GOT3 (cell line): ENCODE results near the gene SHLD2.
"Not testable (repeated sequence)": the region's sequence is repeated elsewhere in the genome, so short reads cannot be mapped to it uniquely, and the experiment has no call there.

Experiments
- DNase-seq: peaks from one replicate; lab custom pipeline; 2025; ENCODE audit warnings: mixed read lengths; lab: John Stamatoyannopoulos, UW

Gene SHLD2

DNA sequence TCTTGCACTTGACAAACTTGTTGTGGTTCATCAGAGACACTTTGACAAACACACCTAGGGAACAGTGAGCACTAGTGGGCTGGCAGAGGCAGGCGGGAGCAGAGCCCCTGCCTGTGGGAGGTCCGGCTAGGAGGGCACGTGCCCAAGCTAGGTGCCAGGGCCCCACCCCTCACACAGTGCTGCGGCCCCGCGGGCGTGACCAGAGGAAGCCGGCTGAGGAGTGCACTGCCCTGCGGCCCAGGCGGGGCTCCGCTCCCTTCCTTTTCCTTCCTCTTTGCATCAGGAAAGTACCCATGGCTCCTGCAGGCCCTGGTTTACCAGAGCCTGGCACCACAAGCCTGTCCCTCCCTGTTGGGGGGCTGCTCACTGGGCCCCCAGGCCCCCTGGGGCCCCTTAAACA lies 121.1 kb downstream of the SHLD2 start:
- not testable (repeated sequence) for DNase-seq

DNA sequence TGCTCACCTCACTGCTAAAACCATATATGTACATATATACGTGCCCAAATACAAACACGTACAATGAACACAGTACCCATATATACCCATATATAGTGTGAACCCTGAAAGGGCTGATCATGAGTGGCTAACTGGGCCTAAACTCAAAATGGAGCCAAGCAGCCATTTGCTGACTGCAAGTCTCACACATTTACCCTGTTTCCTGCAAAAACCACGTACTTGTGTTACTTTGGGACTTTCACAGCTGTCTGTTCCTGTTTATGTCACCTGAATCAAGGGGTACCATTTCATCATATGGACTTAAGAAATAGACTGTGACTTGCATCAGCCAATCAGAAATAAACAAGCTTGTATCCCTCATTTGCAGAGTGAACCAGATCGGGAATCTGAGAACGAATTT lies 124.4 kb downstream of the SHLD2 start:
- DNase-seq, result not testable (repeated sequence)

DNA sequence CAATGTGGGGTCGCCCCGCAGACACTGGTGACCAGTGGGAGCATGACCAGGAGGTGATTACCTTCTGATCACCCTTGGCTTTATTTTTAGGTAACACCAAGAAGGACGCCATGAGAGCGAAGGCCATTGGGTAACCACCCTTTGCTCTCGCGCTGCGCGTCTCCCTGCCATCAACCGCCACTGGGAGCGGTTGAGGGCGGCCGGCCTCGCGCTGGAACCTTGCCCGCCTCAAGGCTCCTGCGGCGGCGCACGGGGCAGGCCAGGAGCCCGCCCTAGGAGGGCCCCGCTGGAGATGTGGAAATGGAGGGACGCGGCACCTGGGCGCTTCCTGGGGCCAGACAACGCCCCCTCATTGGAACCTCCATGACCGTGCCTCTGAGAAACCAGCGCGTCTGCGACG lies 127.8 kb downstream of the SHLD2 start:
- not testable (repeated sequence) for DNase-seq

DNA sequence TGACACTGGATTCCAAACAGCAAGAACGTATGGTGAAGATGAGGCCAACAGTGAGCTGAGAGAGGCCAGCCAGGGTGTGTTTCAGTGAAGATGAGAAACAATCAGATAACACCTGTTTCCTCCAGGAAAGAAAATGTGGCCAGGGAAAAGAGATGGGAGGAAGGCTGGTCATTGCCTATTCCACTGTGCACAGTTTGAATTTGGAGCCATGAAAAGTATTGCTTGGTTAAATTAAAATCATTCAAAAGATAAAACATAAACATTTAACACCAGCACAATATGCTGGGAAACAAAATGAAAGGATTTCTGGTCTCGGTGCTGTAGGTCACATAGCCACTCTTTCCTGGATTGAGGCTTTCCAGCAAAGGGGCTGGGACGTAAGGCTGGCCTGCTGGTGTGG lies 130.1 kb downstream of the SHLD2 start, which contains the start of gene NUTM2A:
NUTM2A (plus strand) TSS at position 301 of the 400 bp plus-strand sequence. CDS start 383 bp downstream, outside the sequence.
- DNase-seq, result not testable (repeated sequence)

DNA sequence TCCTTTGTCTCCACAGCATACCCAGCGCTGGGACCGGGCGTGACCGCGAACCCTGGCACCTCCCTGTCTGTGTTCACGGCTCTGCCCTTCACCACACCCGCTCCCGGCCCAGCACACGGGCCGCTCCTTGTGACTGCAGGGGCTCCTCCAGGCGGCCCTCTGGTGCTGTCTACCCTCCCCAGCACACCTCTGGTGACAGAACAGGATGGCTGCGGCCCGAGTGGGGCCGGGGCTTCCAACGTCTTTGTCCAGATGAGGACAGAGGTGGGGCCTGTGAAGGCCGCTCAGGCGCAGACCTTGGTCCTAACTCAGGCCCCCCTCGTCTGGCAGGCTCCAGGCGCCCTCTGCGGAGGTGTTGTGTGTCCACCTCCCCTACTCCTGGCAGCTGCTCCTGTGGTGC lies 133.2 kb downstream of the SHLD2 start:
- DNase-seq, result not testable (repeated sequence)

DNA sequence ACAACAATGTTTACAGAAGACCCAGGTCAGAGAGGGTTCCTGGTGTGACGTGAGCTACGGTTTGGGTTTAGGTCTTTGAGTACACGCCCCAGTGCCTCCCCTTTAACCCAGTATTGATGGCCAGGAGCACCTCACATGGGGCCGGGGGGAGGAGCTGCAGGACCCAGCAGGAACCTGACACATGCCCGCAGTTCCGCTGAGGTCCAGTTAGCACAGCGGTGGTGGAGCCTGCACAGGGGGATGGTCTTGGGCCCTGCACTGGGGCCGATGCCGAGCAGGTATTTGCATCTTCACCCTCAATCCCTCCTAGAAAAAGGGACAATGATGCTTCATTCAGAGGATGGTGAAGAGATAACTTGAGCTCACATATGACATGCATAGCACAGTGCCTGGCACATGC lies 134.2 kb downstream of the SHLD2 start:
- not testable (repeated sequence) for DNase-seq

DNA sequence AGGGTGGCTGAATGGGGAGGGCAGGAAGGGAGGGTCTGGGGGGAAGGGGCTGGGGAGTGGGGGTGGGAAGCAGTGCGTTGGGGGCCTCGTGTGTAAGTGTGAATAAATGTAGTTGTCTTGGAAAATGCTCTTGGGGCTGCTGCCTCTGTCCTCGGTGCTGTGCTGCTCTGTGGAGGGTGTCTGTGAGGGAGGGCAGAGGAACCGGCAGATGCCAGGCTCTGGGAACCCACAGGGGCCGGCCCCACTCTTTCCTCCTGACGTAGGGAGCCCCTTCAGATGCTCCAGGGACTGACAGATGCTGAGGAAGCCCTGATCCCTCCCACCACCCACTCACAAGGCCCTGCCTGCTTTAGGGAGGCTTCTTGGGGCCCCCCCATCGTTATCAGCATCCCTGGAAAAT lies 139.8 kb downstream of the SHLD2 start:
- not testable (repeated sequence) for DNase-seq

DNA sequence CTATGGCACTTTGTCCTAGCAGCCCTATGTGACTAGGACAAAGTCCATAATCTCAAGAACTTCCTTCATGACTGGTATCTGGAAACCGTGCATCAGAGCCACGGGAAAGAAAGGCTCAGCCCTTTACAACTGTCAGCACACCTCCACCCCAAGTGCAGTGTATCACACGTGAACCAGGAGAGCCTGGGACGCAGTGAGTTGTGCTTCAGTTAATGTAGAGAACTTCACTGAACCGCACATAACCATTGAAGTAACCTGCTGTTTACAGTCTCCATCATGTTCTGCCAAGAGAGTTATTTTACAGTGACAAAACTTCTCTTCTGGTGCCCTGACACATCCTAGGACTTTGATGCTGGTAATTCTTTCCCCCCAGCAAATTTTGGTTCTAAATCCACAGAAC lies 142.2 kb downstream of the SHLD2 start:
- not testable (repeated sequence) for DNase-seq

DNA sequence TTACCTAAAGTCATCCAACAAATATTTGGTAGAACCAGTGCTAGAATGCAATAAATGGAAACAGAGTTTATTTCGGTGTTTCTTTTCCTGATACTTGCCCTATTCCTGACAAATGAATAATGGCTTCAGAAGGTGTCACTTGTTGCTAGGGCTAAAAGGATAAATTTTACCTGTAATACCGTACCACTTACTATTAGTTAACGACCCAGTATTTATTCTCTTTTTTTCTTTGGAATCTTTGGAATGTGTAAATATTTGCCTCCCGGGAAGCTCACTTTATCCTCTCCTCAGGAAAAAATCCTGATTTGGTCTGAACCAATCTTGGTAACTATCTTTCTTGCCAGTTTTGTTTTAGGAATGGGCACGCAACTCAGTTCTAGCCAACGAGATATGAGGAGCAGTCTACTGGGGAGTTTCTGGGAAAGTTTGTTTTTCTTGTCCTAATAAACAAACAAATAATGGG lies 144.4 kb downstream of the SHLD2 start:
- DNase-seq, result not testable (repeated sequence)
